NCI-H187 treated with DMSO at 0.1 percent for 48 hours (cell line): Measurements from ENCODE around the gene FNDC3B.

ENCODE experiments used
- DNase-seq: peaks from one replicate; lab custom pipeline; 2025; lab: John Stamatoyannopoulos, UW

FNDC3B gene

GRCh38 chr3:172189987-172190603 lies 150.7 kb downstream of the FNDC3B start:
- no peak for DNase-seq

DNA sequence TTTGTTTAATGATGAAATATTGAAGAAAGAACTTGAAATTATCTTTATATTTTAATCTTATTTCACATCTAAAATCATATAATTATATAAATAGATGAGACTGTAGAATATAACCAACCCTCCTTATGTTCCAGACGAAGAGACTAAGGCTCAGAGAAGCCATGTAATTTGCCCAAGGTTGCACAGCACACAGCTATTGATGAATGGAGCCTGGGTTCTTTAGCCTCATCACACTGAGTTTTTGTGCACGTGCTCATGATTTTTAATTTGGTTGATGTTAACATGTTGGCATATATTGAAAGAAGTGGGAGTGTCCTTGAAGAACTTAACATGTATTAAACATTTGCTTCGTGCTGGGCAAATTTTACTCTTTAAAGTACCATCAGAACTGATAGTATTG lies 151.6 kb downstream of the FNDC3B start:
- DNase-seq = no peak

DNA sequence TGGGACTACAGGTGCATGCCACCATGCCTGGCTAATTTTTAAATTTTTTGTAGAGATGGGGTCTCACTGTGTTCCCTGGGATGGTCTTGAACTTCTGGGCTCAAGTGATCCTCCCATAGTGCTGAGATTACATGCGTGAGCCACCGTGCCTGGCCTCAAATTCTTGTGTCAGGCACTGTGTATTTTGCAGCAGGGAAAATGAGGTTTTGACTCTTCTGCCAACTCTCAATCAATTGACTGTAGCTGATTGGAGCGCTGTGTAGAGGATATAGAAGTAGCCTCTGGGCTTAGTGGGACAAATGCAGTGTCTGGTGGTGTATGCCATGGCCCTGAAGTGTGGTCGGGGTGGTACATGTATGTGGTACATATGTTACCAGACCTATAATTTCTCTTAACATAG lies 152.3 kb downstream of the FNDC3B start:
- DNase-seq = no peak

- DNase-seq = no peak
Observed at GRCh38 chr3:172192830-172193415, 153.5 kb downstream of the FNDC3B start.

DNA sequence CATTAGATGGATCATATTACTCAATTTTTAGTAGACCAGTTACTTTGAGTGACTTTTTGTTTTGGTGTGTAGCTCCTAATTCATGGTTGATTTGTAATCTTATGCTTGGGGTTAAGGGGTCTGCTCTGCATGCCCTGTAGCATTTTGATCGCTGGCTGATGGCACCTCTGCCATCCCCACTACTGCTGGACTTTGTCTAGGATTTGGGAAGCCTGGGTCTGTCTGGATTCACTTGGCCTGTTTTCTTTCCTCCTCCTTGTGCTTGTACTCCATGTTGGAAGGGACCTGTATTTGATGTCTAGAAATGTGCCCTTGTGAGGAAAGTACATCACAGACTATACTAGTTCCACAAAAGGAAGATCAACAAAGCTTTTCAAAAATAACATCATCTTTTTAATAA lies 154.1 kb downstream of the FNDC3B start:
- DNase-seq = no peak

DNA sequence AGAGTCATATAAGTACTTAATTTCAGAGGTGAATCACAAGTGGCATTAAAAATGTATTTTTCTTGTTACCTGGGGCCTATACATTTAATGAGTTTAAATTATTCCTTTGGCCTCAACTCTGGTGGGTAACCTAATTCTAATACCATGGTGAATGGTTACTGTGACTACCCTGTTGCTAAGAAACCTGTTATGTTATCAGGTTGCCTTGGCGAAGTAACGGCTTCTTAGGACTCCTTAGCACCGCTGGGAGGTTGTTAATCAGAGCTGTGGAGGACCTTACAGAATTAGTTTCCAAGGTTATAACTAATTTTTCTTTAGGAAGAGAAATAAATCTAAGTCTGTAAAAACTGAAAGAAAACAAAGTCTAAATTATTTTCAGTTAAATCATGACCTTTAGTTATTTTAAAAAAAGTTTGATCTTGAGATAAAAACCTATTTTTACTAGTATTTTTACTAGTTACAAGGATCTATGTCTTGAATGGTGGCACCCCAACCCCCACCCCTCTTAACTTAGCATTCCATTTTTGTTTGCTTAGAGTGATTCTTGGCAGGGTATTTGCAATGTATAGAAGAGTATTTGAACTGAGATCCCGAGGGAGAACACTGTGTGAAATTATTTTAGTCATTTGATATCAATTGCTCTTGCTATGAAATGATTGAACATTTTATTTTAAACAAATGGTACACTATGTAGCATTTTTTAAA lies 155.5 kb downstream of the FNDC3B start:
- DNase-seq = no peak

- DNase-seq = no peak
Observed at GRCh38 chr3:172195407-172195754, 156.0 kb downstream of the FNDC3B start.

GRCh38 chr3:172197344-172197743 lies 158.0 kb downstream of the FNDC3B start:
- no peak for DNase-seq

DNA sequence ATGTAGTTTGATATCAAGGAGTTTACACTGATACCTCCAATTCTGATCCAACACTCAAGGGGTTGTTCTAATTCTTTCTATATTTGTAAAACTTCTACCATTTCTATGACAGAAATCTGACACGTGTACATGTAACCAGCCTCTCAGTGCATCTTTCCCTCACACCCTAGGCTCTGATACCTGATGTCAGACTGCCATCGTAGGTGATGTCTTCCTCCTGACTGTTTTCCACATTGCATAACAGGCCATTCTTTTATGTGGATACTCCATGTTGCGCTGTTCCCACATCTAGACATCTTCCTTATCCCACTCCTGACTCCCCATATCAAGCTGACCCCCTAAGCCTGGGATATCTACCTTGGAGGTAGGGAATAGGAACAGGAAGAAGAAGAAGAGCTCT lies 159.1 kb downstream of the FNDC3B start:
- no peak for DNase-seq

DNA sequence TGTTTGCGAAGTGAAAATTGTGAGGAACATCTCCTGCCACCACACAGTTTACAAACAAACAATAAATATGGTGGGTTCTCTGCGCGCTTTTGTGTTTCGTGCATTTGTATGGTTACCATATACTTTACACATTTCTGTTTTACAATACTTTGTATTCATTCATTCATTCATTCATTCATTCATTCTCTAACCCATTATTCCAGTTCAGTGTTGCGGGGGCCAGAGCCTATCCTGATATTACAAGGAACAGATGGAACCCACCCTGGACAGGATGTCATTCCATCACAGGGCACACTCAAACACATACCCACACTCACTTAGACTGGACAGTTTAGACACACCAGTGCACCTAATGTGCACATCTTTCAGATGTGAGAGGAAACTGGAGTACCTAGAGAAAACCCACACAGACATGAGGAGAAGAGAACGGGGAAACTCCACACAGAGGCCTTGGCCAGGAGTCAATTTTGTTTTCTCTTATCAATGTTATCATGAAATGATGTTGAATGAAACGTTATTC lies 160.5 kb downstream of the FNDC3B start:
- no peak for DNase-seq

GRCh38 chr3:172201136-172201869 lies 161.9 kb downstream of the FNDC3B start:
- no peak for DNase-seq

GRCh38 chr3:172201870-172202236 lies 162.5 kb downstream of the FNDC3B start:
- DNase-seq = no peak

GRCh38 chr3:172202797-172203196 lies 163.4 kb downstream of the FNDC3B start:
- DNase-seq = no peak

GRCh38 chr3:172203522-172204258 lies 164.3 kb downstream of the FNDC3B start:
- DNase-seq = no peak

GRCh38 chr3:172204716-172205115 lies 165.3 kb downstream of the FNDC3B start:
- DNase-seq = no peak

- DNase-seq = no peak
Observed at GRCh38 chr3:172208586-172209332, 169.4 kb downstream of the FNDC3B start.

GRCh38 chr3:172209333-172210321 lies 170.2 kb downstream of the FNDC3B start:
- DNase-seq = no peak

GRCh38 chr3:172210355-172210754 lies 171.0 kb downstream of the FNDC3B start:
- no peak for DNase-seq

- no peak for DNase-seq
Observed at GRCh38 chr3:172211123-172211522, 171.7 kb downstream of the FNDC3B start.

- no peak for DNase-seq
Observed at GRCh38 chr3:172213200-172213599, 173.8 kb downstream of the FNDC3B start.
